WI38 (cell line): ENCODE results near the gene CRYBA4.

ENCODE experiments used
- H3K4me3 ChIP-seq: 2 replicates; pipeline ENCODE4 v1.5.1; 2011; ENCODE audit warnings: low read depth, mild to moderate bottlenecking, control low read depth, low read length
- TF ChIP-seq, protein P1 (sequence below): IDR thresholded peaks from 2 replicates; pipeline ENCODE4 v1.5.1; 2012; ENCODE audit warnings: low read depth, mild to moderate bottlenecking, control low read depth, low read length

The CRYBA4 gene

DNA sequence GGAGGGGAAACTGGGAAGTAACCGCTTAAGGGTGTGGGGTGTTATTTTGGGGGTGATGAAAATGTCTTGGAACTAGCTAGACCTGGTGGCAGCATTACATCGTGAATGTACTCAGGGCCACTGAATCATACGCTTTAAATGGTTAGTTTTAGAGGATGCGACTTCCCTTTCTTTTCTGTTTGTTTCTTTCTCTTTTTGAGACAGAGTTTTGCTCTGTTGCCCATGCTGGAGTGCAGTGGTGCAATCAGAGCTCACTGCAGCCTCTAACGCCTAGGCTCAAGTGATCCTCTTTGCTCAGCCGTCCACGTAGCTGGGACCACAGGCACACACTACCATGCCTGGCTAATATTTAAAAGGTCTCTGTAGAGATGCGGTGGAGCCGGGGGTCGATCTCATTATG, 30.1 kb downstream of the CRYBA4 start:
- H3K4me3 ChIP-seq = no peak overlapping the region
- TF ChIP-seq, protein P1, sequence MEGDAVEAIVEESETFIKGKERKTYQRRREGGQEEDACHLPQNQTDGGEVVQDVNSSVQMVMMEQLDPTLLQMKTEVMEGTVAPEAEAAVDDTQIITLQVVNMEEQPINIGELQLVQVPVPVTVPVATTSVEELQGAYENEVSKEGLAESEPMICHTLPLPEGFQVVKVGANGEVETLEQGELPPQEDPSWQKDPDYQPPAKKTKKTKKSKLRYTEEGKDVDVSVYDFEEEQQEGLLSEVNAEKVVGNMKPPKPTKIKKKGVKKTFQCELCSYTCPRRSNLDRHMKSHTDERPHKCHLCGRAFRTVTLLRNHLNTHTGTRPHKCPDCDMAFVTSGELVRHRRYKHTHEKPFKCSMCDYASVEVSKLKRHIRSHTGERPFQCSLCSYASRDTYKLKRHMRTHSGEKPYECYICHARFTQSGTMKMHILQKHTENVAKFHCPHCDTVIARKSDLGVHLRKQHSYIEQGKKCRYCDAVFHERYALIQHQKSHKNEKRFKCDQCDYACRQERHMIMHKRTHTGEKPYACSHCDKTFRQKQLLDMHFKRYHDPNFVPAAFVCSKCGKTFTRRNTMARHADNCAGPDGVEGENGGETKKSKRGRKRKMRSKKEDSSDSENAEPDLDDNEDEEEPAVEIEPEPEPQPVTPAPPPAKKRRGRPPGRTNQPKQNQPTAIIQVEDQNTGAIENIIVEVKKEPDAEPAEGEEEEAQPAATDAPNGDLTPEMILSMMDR = no peak

DNA sequence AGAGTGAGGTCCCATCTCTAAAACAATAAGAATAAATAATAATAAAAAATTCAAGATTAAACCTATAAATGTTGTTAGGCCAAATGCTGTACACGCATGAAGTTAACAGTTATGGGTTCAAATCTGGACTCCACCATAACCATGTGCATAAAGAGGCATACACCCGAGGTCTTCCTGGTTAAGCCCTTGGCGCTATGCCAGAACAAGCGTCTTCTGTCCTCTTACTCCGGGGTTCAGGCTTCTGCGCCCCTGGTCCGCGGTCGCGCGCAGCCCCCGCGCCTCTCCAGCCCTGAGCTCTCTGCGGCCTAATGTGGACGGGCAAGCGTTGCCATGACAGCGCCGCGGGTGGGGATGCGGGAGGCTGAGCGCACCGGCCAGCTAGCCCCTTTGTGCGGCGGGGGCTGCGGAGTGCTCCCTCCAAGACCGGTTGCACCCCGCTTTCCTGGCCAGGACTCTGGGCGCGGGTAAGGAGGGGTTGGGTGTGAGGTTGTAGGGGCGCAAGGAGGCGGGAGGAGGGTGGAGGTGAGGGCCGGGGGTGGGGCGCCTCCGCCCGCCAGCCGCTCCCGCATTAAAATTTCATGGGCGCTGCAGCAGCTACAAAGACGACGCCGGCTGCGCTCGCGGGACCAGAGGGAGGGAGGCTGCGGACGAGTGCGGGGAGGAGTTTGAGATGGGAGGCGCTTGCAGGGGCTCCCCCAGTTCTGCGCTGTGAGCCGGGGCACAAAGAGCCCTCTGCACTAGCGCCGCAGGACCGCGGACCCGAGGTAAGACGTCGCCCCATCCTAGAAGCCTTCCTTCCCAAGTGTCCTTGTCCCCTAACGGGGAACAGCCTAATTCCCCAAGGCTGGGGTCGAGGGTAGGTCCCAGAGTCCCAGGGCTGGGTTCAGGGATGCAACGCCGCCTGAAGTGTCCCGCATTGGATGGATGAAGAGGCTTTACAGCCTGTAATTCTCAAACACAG, 35.4 kb downstream of the CRYBA4 start, which contains the start of gene MIAT:
MIAT (plus strand) TSS at position 698 of the 961 bp plus-strand sequence.
- TF ChIP-seq, protein P1 = no peak
- H3K4me3 ChIP-seq = peak within 1 kb of the TSS; percentile 55

DNA sequence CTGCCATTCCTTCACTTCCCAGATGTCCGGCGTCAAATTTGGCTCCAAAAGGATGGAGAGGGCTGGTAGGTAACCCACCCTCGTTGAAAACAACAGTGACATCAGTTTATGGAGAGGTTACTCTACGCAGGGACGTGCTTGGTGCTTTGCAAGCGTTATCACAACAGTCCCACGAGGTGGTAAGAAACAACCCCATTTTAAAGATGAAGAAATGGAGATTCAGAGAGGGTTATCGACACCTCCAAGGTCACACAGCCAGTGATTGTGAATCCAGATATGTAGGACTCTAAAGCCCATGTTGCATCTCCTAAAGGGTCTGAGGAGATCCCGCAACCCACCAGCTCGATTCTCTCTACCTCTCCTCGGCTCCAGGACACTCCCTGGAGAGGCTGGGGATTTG, 36.4 kb downstream of the CRYBA4 start:
- TF ChIP-seq, protein P1 = no peak
- H3K4me3 ChIP-seq = peak overlapping the region; percentile 55

DNA sequence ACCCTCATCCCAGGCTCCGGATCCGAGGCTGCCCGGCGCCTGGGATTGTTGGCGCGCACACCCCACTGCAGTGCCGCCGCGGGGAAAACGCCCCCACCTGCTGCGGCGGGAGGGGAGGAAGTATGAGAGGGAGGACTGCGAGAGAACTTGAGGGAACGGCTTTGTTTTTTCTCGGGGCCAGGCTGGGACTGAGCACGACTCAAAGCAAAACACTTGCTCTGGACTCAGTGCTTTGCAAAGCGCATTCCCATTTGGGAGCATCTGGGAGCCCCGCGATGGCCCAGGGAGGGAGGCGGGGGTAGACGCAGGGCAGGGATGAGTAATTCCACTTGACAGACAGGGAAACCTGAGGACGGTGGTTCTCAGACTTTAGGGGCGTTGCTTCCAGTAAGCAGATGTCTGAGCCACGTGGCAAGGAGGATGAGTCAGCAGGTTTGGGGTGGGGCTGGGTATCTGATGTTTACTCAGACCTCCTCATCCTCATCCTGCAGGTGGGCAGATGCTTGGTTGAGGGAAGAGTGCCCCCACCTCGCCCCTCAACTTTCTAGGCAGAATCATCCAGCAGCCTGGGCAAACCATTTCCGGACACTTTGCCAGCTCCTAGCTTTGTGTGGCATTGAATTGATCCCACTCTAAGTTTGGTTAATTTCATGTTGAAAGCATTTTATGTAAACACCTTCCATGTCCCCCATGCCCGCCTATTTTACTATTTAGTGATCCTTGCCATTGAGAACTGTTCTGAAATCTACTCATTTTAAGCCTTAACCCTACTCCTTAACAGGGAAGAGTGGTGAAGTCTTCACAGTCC, 37.1 kb downstream of the CRYBA4 start:
- TF ChIP-seq, protein P1 = no peak
- H3K4me3 ChIP-seq = peak overlapping the region; percentile 55

DNA sequence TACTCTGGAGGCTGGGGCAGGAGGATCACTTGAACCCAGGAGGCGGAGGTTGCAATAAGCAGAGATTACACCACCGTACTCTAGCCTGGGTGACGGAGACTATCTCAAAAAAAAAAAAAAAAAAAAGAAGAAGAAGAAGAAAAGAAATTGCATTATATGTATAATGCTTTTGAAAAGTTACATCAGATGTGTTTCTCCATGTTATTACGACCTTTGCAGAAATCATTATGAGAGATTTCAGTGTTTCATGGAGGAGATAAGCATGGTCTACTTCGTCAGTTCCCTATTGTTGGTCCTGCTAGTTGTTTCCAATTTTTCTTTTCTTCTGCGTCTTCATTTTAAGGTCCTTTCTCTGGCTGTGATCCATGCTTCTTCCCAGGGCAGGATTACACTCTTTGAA, 38.6 kb downstream of the CRYBA4 start:
- TF ChIP-seq, protein P1 = no peak
- no peak overlapping the region for H3K4me3 ChIP-seq

DNA sequence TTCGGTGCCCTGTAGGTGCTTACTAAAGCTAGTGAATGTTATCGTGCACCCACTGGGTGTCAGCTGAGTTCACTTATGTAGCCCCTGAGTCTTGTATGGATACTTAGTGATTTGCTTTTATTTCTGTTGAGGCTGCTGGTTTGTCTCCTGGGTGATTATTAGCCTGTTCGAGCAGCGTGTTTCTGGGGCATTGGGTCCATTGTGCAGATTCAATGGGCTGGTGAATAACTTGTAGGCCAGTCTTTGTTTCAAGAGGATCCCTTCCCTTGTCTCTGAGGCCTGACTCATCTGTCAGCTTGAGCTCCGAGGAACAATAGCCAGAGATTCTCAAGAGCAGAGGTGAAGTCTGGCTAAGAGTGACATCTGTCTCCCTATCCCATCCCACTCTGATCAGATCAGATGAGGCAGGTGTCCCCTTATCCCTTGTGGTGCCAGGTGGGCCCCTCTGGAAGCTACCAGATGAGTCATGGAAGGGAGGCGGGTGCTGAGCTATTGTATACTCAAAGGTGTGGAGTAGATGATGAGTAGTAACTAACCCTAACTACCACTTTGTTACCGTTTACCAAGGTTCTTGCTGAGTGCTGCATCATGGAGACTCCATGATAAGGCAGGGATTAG, 39.3 kb downstream of the CRYBA4 start:
- TF ChIP-seq, protein P1 = no peak
- H3K4me3 ChIP-seq = no peak overlapping the region
